NCI-H1436 treated with DMSO at 0.1 percent for 48 hours (cell line): ENCODE measurements around the gene TBC1D21.

ENCODE experiments used
- DNase-seq: peaks from one replicate; lab custom pipeline; 2025; lab: John Stamatoyannopoulos, UW

Gene TBC1D21

DNA sequence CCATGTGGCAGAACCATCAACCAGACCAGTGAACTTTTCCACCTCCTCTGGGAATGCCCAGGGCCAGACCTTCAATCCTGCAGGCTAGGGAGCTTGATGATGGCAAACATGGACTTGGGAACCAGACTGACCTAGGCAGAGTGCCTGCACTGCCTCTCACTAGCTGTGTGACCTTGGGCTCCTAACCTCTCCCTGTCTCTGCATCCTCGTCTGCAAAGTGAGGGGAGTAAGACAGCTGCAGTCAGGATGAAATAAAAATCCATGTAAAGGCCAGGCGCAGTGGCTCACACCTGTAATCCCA, 35.4 kb downstream of the TBC1D21 start:
- no peak for DNase-seq

- DNase-seq = no peak
Measured at GRCh38 chr15:73909651-73910050, 36.3 kb downstream of the TBC1D21 start.

- no peak for DNase-seq
Measured at GRCh38 chr15:73910522-73911303, 37.3 kb downstream of the TBC1D21 start.

DNA sequence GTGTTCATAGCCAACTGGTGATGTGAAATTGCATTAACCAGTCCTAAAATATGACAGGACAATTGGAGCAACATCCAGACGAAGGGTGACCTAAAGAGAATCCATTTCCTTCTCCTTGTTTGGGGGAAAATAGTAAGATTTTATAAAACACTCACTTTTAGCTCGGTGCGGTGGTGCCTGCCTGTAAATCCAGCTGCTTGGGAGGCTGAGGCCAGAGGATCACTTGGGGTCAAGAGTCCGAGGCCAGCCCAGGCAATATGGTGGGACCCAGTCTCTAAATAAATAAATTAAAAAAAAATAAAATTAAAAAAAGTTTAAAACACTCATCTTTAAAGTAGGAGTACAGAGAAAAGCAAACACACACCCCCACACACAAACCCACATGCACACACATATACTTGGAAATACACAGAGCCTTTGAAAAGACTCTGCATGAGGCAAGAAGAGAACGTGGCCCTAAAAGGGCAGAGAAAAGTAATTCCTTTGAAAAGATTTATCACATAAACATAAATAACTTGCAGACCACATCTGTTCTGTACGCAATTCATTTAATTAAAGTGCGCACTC, 38.7 kb downstream of the TBC1D21 start:
- DNase-seq = no peak

DNA sequence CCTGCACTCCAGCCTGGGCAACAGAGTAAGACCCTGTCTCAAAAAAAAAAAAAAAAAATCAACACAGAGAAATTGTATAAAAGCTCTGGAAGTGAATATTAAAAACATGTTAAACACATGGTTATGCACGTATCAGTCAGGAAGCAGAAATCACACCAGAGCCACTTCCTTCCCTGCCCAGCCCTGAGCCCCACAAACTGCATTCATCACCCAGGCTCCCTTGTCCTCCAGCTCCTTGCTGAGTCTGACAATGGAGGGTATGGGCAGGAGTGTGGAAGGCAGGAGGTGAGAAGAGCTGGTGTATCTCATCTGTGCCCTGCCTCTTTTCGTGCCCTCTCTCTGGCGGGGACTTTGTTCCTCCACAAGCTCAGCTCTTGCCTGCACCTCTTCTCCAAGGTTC, 40.8 kb downstream of the TBC1D21 start:
- no peak for DNase-seq

DNA sequence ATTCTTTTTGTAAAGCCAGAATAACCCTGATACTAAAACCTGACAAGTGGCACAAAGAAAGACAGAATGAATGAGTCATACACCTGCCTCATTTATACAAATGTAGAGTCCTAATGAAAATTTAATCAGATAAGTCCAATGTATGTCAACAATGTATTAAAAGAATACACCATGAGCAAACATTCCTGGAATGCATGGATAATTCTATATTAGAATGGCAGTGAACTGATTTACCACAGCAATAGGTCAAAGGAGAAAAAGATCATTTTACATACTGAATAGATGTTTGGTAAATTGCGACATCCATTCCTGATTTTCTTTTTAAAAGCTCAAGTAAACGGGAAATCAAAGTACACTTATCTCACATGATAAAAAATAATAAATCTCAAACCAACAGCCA, 41.7 kb downstream of the TBC1D21 start:
- no peak for DNase-seq

DNA sequence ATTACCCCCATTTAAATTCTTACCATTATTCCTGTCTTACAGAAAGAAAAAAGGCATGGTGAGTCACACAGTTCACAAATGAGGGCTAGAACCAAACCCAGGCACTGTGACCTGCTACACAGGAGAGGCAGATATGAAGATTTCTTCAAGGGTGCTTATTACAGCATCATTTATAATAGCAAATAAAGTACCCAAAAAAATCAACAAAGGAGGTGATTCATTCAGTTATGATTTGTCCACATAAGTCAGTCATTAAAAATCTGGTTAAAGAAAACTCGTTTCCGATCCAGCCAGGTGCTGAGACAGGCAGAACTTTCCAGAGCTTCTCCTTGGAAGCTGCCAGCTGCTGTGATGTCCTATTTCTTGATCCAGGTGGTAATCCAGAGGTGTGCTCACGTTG, 45.4 kb downstream of the TBC1D21 start:
- no peak for DNase-seq

DNA sequence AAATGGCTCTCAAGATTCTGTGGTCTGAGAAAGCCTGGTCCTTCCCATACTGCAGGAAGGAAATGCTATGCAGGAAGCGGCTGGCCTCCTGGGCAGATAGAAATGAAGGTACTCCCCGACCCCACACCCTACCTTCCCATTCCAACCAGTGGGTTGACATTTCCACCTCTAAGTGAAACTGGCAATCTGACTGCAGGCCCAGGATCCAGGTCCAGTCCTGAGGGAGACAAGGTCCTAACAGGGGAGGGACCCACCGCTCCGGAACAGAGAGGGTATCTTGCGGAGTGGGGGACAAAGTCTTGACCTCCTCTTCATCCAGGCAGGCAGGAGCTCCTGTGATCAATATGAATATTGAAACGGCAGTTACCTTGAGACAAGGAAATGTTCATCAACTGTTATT, 46.3 kb downstream of the TBC1D21 start:
- DNase-seq = no peak

- no peak for DNase-seq
Measured at GRCh38 chr15:73921254-73921925, 48.0 kb downstream of the TBC1D21 start.

- DNase-seq = no peak
Measured at GRCh38 chr15:73922186-73923151, 49.1 kb downstream of the TBC1D21 start.

DNA sequence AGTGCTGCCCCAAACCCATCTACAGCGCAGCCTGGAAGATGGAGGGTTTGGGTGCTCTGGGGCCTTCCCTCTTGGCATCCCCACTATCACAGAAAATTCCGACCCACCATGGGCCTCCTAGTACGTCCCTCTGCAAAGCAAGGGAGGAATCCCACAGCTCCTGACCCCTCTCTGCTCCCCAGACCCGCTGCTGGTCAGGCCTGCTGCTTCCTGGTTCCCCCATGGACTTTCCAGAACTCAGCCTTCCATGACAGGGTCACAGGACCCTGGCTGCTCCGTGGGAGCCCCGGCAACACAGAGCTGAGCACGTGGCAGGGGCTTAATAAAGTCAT, 49.8 kb downstream of the TBC1D21 start:
- no peak for DNase-seq

DNA sequence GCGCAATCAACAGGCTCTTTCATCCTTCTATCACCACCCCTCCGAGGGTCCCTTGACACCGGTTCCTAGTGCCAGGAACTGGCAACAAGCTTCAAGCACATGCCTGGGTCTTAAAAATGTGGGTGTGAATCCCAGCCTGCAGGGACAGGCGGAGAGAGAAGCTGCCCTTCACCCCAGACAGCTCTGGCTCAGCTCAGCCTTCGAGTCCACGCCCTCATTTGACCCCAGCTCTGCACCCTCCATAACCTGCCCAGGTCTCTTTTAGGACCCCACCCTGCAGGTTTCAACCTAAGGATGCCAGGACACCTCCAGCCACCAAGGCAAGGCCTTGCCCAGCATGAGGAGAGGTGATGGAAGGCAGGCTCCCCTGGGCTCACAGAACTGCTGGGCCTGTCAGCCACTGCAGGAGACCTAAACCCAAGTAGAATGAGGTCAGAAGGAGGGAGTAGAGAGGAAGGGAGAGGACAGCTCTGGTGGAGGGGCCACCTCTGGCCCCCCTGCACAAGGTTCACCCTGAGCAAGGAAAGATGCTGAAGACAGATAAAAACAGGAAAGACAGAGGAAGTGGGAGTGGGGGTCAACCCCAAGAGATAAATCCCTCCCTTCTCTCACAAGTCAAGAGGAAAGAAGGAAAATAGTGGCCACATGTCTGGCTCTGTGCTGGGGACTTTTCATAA, 50.3 kb downstream of the TBC1D21 start:
- DNase-seq = no peak

DNA sequence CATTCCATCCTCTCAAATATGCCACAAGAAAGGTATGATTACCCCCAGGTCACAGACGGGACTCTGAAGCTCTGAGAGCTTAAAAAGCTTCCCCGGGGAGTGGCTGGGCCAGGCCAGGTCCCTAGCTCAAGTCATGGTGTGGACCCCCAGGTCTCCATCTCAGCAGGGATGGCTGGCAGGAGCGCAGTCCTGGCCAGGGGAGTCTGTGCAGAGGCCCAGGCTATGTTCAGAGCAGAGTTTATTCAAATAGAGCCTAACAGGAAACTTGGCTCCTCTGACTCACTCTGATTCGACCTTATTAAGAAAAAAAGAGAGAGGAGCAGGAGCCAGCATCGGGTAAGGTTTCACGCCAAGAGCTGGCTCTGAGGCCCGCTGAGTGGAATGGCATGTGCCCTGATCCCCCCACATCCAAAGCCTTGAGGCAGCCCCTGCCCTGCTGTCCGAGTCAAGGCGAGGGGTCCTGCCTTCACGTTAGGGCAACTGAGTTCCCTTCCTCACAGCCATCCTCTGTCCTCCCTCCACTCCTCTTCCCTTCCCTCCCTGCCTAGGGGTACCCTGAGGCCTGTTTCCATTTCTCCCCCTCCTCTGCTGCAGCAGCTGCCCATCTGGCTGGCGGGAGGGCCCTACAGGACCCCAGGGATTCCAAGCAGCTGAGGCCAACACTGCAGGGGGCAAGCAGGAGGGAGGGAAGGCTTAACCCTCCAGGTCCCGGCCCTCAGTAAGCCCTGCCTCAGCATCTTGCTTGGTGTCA, 51.0 kb downstream of the TBC1D21 start:
- DNase-seq = no peak

- no peak for DNase-seq
Measured at GRCh38 chr15:73925848-73926218, 52.5 kb downstream of the TBC1D21 start.

GRCh38 chr15:73926219-73927002, 53.0 kb downstream of the TBC1D21 start, which contains the start of gene LOXL1:
Gene LOXL1, plus strand, starts transcription at chr15:73926462. Its CDS starts 322 bp downstream, at chr15:73926784.
- no peak for DNase-seq

DNA sequence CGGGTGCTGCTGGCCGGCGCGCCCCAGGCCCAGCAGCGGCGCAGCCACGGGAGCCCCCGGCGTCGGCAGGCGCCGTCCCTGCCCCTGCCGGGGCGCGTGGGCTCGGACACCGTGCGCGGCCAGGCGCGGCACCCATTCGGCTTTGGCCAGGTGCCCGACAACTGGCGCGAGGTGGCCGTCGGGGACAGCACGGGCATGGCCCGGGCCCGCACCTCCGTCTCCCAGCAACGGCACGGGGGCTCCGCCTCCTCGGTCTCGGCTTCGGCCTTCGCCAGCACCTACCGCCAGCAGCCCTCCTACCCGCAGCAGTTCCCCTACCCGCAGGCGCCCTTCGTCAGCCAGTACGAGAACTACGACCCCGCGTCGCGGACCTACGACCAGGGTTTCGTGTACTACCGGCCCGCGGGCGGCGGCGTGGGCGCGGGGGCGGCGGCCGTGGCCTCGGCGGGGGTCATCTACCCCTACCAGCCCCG, 53.7 kb downstream of the TBC1D21 start:
- no peak for DNase-seq

- no peak for DNase-seq
Measured at GRCh38 chr15:73927476-73928240, 54.3 kb downstream of the TBC1D21 start.

DNA sequence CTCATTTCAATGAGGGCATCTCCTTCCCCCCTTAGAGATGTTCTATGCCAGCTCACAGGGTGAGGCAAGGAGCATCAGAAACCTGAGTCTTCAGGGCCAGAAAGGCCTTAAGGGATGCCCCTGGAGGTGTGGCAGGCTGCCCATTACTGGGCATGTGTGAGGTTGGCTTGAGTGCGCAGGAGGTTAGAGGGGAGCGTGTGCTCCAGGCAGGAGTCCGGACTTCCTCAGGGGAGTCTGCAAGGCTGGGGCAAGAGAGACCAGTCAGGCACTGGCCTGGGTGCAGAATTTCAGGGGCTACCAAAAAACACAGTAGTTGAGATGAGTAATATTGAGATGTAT, 54.8 kb downstream of the TBC1D21 start:
- DNase-seq = no peak

GRCh38 chr15:73928971-73929627, 55.7 kb downstream of the TBC1D21 start:
- no peak for DNase-seq
